Islet precursor cell (in vitro differentiated cells): Measurements from ENCODE around the gene NR2F1-AS1.
A peak's percentile ranks its signal among the peaks of the same experiment; 100 is the strongest.

Experiments used
- DNase-seq: peaks from one replicate; pipeline ENCODE4 v3.0.0-alpha.2; 2018

Gene NR2F1-AS1

GRCh38 chr5:93603078-93603792, 22.2 kb upstream of the NR2F1-AS1 start:
- no peak for DNase-seq

DNA sequence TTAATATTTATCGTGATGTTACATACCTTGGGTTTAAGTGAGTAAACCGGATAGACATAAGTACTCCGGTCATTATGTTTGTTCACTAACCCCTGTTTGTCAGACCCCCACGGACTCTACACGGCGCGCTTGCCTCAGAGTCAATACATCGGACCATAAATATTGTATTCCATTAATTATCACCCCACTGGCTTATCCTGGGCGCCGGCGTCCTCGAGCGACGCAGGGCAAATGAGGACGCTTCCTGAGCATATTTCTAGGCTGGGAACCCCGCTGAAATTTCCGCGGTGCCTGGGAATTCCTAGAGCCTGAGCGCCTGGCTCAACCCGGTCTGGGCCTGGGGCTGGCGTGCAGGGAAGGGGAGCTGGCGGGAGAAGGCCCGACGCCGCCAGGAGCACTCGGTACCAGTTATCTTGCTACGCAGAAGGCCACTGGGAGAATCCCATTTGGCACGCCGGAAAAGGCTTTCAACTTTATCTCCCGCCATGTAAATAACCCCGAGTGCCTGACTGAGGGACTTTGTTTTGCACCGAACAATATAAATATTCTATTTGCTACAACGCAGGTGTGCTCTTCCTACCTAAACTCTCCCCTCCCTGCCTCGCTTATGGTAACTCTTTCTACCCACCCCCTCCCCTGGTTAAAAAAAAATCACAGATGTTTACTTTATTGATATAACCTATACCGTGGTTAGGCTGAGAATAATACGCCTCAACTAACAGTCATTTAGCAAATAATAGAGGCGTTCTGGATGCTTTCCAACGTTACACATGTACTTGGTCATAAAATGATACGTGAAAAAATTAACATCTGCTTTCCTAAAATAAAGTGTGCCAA, 21.4 kb upstream of the NR2F1-AS1 start:
- DNase-seq = peak; percentile 72

GRCh38 chr5:93601802-93602155, 20.8 kb upstream of the NR2F1-AS1 start:
- DNase-seq = no peak

GRCh38 chr5:93601071-93601801, 20.2 kb upstream of the NR2F1-AS1 start:
- DNase-seq = no peak

DNA sequence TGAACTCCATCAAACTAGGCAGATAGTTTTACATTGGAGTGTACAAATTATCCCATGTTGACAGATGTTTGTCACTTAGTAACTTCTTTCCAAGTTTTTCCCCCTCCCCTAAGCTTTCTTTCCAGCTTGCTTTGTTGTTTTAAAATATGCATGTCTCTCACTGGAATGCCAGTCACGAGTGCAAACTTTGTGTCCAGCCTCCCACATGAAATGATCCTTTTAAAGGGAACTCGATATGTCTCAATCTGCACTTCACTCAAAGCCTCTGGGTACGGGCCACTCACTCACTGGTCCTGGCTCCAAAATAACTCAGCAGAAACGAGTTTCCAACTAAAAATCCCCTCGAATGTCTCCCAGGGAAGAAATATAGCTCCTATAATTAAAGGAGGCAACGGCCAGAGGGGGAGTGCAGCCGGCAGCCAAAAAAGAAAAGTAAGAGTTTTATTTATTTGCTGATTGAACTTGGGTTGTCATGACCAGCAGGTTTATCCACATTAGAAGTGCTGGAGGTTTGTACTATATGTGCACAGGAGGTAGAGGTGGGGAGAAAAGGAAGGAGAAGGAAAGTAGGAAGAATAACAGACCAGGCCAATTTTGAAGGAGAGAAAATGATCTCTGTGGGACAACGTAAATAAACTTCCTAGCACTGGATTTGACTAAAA, 19.5 kb upstream of the NR2F1-AS1 start:
- no peak for DNase-seq

DNA sequence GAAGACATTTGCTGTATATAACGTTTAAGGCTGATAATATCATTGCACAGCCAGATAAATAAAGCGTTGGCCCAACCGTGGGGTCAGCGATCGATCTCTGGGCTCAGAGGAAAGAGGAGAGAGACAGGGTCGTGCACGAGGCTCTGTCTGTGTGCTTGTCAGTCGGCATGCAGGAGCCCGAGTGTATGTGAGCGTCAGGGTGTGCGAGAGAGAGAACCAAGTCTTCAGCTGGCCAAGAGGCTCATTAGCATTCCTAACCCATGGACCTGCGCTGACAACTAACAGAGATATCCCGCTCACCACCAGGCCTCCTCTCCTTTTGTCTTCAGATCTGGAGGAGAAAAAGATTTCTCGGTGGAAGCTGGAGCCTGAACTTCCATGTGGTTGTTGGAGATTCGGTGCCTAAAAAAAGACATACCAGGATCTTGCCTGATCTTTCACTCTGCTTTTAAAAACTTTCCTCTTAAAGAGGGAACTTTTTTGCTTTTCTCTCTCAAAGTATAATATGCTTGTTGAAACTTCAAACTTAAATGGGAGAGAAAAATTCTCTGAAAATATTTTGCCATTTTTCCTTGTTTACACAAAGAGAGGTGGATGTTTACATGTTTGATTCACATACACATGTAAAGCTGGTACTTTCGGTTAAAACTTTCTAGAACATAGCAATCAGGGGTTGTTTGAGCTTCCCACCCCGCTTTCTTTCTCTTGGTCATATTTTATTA, 18.5 kb upstream of the NR2F1-AS1 start:
- DNase-seq = peak; percentile 85

- DNase-seq = no peak
Measured at GRCh38 chr5:93599001-93599379, 18.0 kb upstream of the NR2F1-AS1 start.

DNA sequence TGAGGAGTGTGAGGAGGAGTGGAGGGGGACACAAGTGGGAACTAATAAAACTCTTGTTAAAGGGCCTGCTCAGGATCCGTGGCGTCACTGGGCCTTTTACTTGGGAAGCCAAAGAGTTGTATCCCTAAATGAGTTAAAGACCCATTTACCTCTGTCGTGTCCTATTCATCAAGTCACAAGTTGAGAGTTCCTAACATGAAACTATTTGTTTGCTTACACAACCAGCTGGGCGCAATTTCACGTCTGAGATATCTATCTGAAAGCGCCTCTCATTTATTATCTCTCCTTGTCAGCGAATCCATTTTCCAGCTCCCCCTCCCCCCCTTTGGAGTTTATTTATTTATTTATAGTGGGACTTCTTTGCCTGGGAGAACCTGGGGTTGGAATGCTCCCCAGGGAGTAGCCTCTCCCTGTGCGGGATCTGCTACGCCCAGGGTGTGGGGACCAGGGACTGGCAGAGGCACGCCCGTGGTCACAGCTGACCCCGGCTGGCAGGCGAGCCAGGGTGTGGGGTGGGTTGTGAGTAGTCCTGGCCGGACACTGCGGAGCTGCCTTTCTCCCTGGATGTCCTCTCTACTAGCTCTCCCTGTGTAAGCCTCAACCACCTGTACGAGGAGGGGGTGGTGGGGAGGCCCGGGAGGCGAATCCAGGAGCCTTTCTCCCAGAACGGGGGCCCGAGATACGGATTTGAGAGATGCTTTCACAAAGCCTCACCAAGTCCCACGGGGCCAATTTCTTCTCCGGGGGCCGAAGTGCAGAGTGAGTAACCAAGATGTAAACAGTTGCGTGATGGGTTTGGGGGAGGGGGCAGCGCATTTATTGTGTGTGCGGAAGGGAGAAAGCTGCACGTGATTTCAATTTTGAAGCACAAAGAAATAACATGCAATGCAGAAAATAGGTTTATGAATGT, 17.3 kb upstream of the NR2F1-AS1 start:
- no peak for DNase-seq

DNA sequence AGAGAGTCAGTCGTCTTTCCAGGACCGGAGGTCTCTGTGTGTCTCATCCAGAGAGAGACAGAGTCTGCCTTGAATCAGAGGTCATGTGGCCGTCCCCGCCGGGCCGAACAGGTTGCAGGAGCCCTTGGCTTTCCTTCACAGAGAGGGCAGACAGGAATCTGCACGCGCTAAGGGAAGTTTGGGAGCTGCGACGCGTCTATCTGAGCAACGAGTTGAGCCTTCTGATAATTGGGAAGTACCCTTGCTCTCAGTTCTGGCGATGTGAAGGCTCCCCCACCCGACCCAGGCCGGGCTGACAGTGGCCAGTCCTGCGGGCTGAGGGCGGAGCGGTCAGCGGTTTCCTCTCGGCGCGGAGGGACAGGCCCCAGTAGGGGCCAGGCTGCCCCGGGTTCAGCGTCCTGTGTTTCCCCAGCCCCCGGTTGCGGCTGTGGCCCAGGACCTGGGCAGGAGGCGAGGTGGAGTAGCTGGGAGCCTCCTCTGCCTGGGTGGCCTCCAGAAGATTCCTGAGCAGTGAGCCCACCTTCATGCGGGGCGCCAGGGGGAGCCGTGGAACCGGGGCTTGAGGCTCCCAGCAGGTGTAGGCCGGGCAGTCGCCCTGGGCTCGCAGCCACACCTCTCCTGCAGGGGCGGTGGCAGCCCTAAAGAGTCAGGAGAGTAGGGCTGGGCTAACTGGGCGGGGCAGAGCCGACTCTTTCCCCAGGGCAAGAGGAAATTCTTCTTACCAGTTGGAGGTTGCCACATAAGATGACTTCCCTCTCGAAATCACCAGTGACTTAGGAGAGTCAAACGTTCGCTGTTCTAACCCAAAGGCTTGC, 15.9 kb upstream of the NR2F1-AS1 start:
- peak; percentile 84 for DNase-seq

- DNase-seq = no peak
Measured at GRCh38 chr5:93596310-93596675, 15.3 kb upstream of the NR2F1-AS1 start.

GRCh38 chr5:93595420-93596147, 14.6 kb upstream of the NR2F1-AS1 start:
- DNase-seq = no peak

DNA sequence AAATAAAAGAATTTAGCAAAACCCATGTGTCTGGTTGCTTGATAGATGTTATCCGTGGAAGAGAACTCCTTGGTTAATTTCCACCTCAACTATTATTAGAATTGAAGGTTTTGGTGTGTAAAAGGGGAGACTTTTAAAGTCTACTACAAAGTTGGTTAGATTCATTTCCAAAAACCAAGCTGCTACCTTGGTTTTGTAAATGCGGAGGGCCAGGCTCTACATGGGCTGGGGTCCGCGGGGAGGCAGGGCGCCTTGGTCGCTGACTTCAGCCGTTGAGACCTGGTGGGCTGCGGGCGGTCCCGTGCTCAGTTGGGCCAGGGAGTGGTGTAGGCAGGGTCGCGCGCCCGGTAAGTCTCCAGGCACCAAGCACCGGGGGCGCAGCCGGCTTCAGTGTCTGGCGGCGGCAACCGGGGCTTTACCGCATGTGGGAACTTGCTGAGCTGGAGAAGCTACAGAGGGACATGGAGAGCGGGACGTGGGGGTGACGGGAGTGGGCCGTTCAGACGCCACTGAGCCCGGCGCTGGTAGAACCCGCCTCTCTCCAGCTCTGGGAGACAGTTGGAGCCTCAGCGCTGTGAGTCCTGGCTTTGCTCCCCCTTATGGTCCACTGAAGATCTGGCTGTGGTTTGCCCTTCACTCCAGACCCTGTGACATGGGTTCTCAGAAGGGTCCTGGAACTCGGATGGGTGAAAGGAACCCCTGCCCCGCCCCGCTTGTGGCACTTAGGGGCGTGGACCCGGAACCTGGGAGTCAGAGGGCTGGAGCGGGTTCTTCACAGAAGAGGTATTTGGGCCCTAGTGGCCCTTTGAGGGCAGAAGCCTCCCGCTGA, 13.8 kb upstream of the NR2F1-AS1 start:
- peak; percentile 65 for DNase-seq

DNA sequence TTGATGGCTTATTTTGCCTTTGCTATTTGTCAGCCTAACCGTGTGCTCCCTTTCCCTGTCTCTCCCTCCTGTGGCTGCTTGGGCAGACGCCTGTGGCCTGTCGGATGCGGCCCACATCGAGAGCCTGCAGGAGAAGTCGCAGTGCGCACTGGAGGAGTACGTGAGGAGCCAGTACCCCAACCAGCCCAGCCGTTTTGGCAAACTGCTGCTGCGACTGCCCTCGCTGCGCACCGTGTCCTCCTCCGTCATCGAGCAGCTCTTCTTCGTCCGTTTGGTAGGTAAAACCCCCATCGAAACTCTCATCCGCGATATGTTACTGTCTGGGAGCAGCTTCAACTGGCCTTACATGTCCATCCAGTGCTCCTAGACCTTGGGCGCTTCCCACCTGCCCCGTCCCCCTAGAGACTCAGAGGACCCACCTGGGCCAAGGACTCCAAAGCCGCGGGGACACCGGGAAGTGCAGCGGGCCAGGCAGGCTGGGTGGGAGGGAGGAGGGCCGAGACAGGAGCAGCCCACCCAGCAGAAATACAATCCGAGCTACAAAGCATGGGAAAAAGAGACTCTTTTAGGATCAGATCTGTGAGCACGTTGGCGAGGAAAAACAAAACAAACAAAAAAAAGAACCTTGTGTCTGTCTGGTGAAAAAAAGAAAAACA, 12.6 kb upstream of the NR2F1-AS1 start:
- DNase-seq = no peak

DNA sequence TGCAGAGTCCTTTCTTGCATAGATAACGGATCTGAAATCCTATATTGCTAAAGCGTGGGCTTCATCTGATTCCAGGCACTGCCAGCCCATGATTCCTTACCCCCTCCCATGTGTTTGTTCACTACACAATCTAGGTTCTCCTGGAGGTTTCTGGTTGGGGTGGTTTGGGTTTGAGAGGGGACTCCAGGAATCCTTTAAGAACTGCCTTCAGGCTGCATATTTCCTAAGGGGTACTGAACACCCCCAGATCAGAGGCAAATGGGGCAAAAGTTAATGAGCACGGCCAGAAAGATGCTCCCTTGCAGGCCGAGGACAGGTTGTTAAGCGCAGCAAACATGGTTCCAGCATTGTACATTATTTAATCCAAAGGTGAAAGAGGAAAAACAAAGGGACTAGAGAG, 11.9 kb upstream of the NR2F1-AS1 start:
- no peak for DNase-seq

DNA sequence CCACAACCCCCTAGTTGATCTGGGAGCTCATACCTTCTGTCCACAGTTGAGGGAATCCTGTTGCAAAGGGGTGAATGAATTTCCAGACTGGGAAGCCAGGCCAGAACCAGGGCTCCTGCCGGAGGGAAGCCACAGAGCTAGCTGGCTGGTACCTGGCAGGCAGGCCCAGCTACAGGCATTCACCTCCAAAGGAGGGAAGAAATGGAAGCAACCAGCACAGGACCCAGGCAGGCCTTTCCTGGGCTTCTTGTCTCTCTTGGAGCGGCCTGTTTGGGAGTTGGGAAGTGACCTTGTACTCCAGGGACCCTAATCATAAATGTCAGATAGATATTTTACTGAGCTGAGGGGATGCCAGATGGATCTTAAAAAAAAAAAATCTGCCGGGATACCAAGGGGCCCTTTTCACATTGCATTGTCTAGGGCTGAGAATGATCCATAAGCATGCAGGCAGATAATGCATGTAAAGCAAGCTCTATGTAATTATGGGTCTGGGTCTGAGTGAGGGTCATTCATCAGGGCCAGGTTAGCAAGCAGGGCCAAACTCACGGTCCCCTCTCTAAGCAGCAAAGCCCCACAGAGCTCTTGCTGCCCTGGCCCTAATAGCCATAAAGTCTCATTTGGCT, 10.4 kb upstream of the NR2F1-AS1 start:
- DNase-seq = no peak

- no peak for DNase-seq
Measured at GRCh38 chr5:93590493-93590892, 9.5 kb upstream of the NR2F1-AS1 start.

DNA sequence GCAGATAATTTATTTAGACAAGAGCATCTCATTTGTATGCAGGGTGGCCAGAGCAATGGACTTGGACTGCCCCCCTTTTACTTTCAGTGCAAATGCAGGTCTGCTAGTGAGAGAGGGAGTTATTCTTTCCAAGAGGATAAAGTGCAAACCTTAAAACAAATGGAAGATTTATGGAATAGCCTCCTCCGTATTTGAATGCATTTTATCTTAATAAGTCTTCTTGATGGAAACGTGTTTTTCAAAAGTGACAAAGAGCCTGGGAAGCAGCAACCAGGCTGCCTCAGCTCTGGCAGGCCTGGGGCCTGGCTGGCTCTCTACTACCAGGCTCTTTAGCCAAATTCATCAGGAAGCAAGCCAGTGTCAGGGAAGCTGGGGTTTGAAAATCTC, 8.8 kb upstream of the NR2F1-AS1 start:
- no peak for DNase-seq
